Measurements from ENCODE around the gene MARS1. TPM values are rescaled to one million over a fixed set of nuclear protein-coding genes. Genes with fewer than 3 reads are reported as not detected.

Gene MARS1
- total RNA-seq, 2 experiments from 2014 or later = 389 to 583 TPM

- Mint-ChIP-seq H3K4me1 (peaks cover 58% of the 10 kb centered on the region), H3K27ac (peak overlapping the region; percentile 94), H3K27me3 (peaks cover 4% of the 10 kb centered on the region), H3K9me3 (ENCODE audit: low read depth) (no peaks in the 10 kb centered on the region), H3K4me3 (peak overlapping the region; percentile 84), H3K36me3 (ENCODE audit: low read depth) (no peaks in the 10 kb centered on the region)
- intact Hi-C loops (cut with DNase I, micrococcal nuclease) = loop anchor here (1.0 to 5.0 kb wide), 9 partner anchors 18 to 286 kb away; partner anchors contain the start of genes R3HDM2 (in 2 of the 2), DDIT3 (in 1 of the 2), MARS1 (in 1 of the 2) and TSPAN31 (in 1 of the 2)
- ChIA-PET CTCF (interaction anchor here (0.6 to 2.2 kb wide), 51 partner anchors 8 to 774 kb away, joined by 3 to 23 read pairs (median 5); partner anchors contain the start of genes ARHGAP9, DCTN2, INHBC and STAT6), POLR2A (interaction anchor here (0.6 to 1.0 kb wide), 4 partner anchors 17 to 350 kb away, joined by 3 to 4 read pairs (median 3); no protein-coding TSS in a partner anchor)
- ATAC-seq (no peak), DNase-seq (no peak)
Measured at GRCh38 chr12:57458665-57459054, 29.2 kb upstream of the MARS1 start.

GRCh38 chr12:57459055-57459749, 28.7 kb upstream of the MARS1 start:
- ChIA-PET CTCF (interaction anchor here (0.6 to 2.2 kb wide), 50 partner anchors 9 to 774 kb away, joined by 3 to 23 read pairs (median 5); partner anchors contain the start of genes ARHGAP9, DCTN2, INHBC and STAT6), POLR2A (interaction anchor here (0.6 to 1.0 kb wide), 4 partner anchors 16 to 350 kb away, joined by 3 to 4 read pairs (median 3); no protein-coding TSS in a partner anchor)
- Mint-ChIP-seq H3K4me3 (peak overlapping the region; percentile 84), H3K27me3 (peaks cover 4% of the 10 kb centered on the region), H3K4me1 (peaks cover 63% of the 10 kb centered on the region), H3K36me3 (ENCODE audit: low read depth) (no peaks in the 10 kb centered on the region), H3K9me3 (ENCODE audit: low read depth) (no peaks in the 10 kb centered on the region), H3K27ac (peak overlapping the region; percentile 94)
- DNase-seq (peak; percentile 97), ATAC-seq (peak; percentile 64)
- intact Hi-C loops (cut with DNase I, micrococcal nuclease) = loop anchor here (1.0 to 5.0 kb wide), 9 partner anchors 17 to 286 kb away; partner anchors contain the start of genes R3HDM2 (in 2 of the 2), DDIT3 (in 1 of the 2), MARS1 (in 1 of the 2) and TSPAN31 (in 1 of the 2)

GRCh38 chr12:57459750-57460467, 28.0 kb upstream of the MARS1 start, which contains the start of gene GLI1:
Gene GLI1 (plus strand): TSS chr12:57459785. CDS start chr12:57463692, 3,907 bp downstream.
- CTCF ChIA-PET = interaction anchor here (0.6 to 6.8 kb wide), 35 partner anchors 8 to 437 kb away, joined by 3 to 58 read pairs (median 4); partner anchors contain the start of genes ARHGAP9 and INHBC
- intact Hi-C loops (cut with DNase I, micrococcal nuclease) = loop anchor here (1.0 to 5.0 kb wide), 10 partner anchors 16 to 373 kb away; partner anchors contain the start of genes R3HDM2 (in 2 of the 2), DDIT3 (in 1 of the 2), MARS1 (in 1 of the 2) and NAB2 (in 1 of the 2)
- Mint-ChIP-seq H3K4me3 (peak within 1 kb of the TSS; percentile 84), H3K4me1 (peaks cover 65% of the 10 kb centered on the region), H3K27me3 (peaks cover 4% of the 10 kb centered on the region), H3K9me3 (ENCODE audit: low read depth) (no peaks in the 10 kb centered on the region), H3K36me3 (ENCODE audit: low read depth) (no peaks in the 10 kb centered on the region), H3K27ac (peak within 1 kb of the TSS; percentile 94)
- ATAC-seq = no peak
- DNase-seq = no peak
- POLR2A ChIA-PET = interaction anchor here (1.0 to 1.1 kb wide), 2 partner anchors 15 to 285 kb away, joined by 3 read pairs; partner anchors contain the start of gene TSPAN31

GRCh38 chr12:57460468-57460784, 27.4 kb upstream of the MARS1 start:
- POLR2A ChIA-PET = interaction anchor here (1.1 kb wide), 1 partner anchor 285 kb away, joined by 3 read pairs; the partner anchor contains the start of gene TSPAN31
- ATAC-seq (no peak), DNase-seq (peak; percentile 45)
- Mint-ChIP-seq H3K4me3 (peak overlapping the region; percentile 84), H3K36me3 (ENCODE audit: low read depth) (no peaks in the 10 kb centered on the region), H3K4me1 (peaks cover 64% of the 10 kb centered on the region), H3K27me3 (peaks cover 4% of the 10 kb centered on the region), H3K9me3 (ENCODE audit: low read depth) (no peaks in the 10 kb centered on the region), H3K27ac (no peak overlapping the region)
- intact Hi-C loops (cut with DNase I, micrococcal nuclease) = loop anchor here in 1 of 2 experiments (5.0 kb wide), 1 partner anchor 373 kb away; the partner anchor contains the start of gene NAB2
- CTCF ChIA-PET = interaction anchor here (0.6 to 6.8 kb wide), 14 partner anchors 9 to 436 kb away, joined by 3 to 58 read pairs (median 3); no protein-coding TSS in a partner anchor

GRCh38 chr12:57460841-57461275, 27.0 kb upstream of the MARS1 start:
- Mint-ChIP-seq H3K36me3 (ENCODE audit: low read depth) (no peaks in the 10 kb centered on the region), H3K4me1 (peaks cover 60% of the 10 kb centered on the region), H3K27ac (no peak overlapping the region), H3K4me3 (peak overlapping the region; percentile 77), H3K9me3 (ENCODE audit: low read depth) (no peaks in the 10 kb centered on the region), H3K27me3 (peaks cover 4% of the 10 kb centered on the region)
- ChIA-PET POLR2A (interaction anchor here (0.7 to 1.1 kb wide), 2 partner anchors 60 to 284 kb away, joined by 3 read pairs; partner anchors contain the start of genes DDIT3 and TSPAN31), CTCF (interaction anchor here (0.6 to 6.8 kb wide), 11 partner anchors 15 to 436 kb away, joined by 3 to 58 read pairs (median 3); no protein-coding TSS in a partner anchor)
- intact Hi-C loops (cut with DNase I, micrococcal nuclease) = loop anchor here in 1 of 2 experiments (5.0 kb wide), 1 partner anchor 374 kb away; the partner anchor contains the start of gene NAB2
- no peak for DNase-seq
- ATAC-seq = no peak

- H3K9me3 Mint-ChIP-seq (ENCODE audit: low read depth) = no peaks in the 10 kb centered on the region
- no peak for ATAC-seq
- peak overlapping the region; percentile 77 for H3K4me3 Mint-ChIP-seq
- no peaks in the 10 kb centered on the region for H3K36me3 Mint-ChIP-seq (ENCODE audit: low read depth)
- peaks cover 4% of the 10 kb centered on the region for H3K27me3 Mint-ChIP-seq
- DNase-seq = peak; percentile 56
- POLR2A ChIA-PET = interaction anchor here (0.7 to 1.1 kb wide), 2 partner anchors 59 to 284 kb away, joined by 3 read pairs; partner anchors contain the start of genes DDIT3 and TSPAN31
- intact Hi-C loops (cut with DNase I, micrococcal nuclease) = loop anchor here in 1 of 2 experiments (5.0 kb wide), 1 partner anchor 374 kb away; the partner anchor contains the start of gene NAB2
- CTCF ChIA-PET = interaction anchor here (0.9 to 6.8 kb wide), 10 partner anchors 8 to 735 kb away, joined by 3 to 58 read pairs (median 6); partner anchors contain the start of gene ARHGAP9
- H3K27ac Mint-ChIP-seq = peak overlapping the region; percentile 40
- peaks cover 56% of the 10 kb centered on the region for H3K4me1 Mint-ChIP-seq
Measured at GRCh38 chr12:57461276-57461916, 26.5 kb upstream of the MARS1 start.

GRCh38 chr12:57461917-57462250, 26.0 kb upstream of the MARS1 start:
- H3K27ac Mint-ChIP-seq = peak overlapping the region; percentile 40
- DNase-seq = peak; percentile 38
- no peak for ATAC-seq
- intact Hi-C loops (cut with DNase I, micrococcal nuclease) = loop anchor here (1.0 to 5.0 kb wide), 10 partner anchors 15 to 375 kb away; partner anchors contain the start of genes DCTN2 (in 1 of the 2), MBD6 (in 1 of the 2) and NAB2 (in 1 of the 2)
- POLR2A ChIA-PET = no interaction called here
- H3K9me3 Mint-ChIP-seq (ENCODE audit: low read depth) = no peaks in the 10 kb centered on the region
- CTCF ChIA-PET = interaction anchor here (0.7 to 6.8 kb wide), 12 partner anchors 9 to 735 kb away, joined by 3 to 58 read pairs (median 4); partner anchors contain the start of gene ARHGAP9
- H3K4me1 Mint-ChIP-seq = peaks cover 54% of the 10 kb centered on the region
- H3K27me3 Mint-ChIP-seq = peaks cover 4% of the 10 kb centered on the region
- H3K36me3 Mint-ChIP-seq (ENCODE audit: low read depth) = no peaks in the 10 kb centered on the region
- peak overlapping the region; percentile 77 for H3K4me3 Mint-ChIP-seq

- DNase-seq (peak; percentile 94), ATAC-seq (peak; percentile 82)
- H3K36me3 Mint-ChIP-seq (ENCODE audit: low read depth) = peaks cover 3% of the 10 kb centered on the region
- peak overlapping the region; percentile 77 for H3K4me3 Mint-ChIP-seq
- peaks cover 4% of the 10 kb centered on the region for H3K27me3 Mint-ChIP-seq
- H3K9me3 Mint-ChIP-seq (ENCODE audit: low read depth) = no peaks in the 10 kb centered on the region
- CTCF ChIA-PET = interaction anchor here (0.7 to 6.8 kb wide), 18 partner anchors 9 to 736 kb away, joined by 3 to 58 read pairs (median 4); partner anchors contain the start of genes ARHGAP9 and SHMT2
- peaks cover 54% of the 10 kb centered on the region for H3K4me1 Mint-ChIP-seq
- intact Hi-C loops (cut with DNase I, micrococcal nuclease) = loop anchor here (1.0 to 5.0 kb wide), 10 partner anchors 14 to 375 kb away; partner anchors contain the start of genes DCTN2 (in 1 of the 2), MBD6 (in 1 of the 2) and NAB2 (in 1 of the 2)
- POLR2A ChIA-PET = no interaction called here
- H3K27ac Mint-ChIP-seq = peak overlapping the region; percentile 80
Measured at GRCh38 chr12:57462251-57462911, 25.5 kb upstream of the MARS1 start.

GRCh38 chr12:57462912-57463253, 25.0 kb upstream of the MARS1 start:
- Mint-ChIP-seq H3K36me3 (ENCODE audit: low read depth) (peaks cover 6% of the 10 kb centered on the region), H3K4me3 (peak overlapping the region; percentile 77), H3K4me1 (peaks cover 49% of the 10 kb centered on the region), H3K27me3 (peaks cover 4% of the 10 kb centered on the region), H3K27ac (peak overlapping the region; percentile 80), H3K9me3 (ENCODE audit: low read depth) (no peaks in the 10 kb centered on the region)
- CTCF ChIA-PET = interaction anchor here (0.6 to 6.8 kb wide), 17 partner anchors 9 to 233 kb away, joined by 3 to 58 read pairs (median 5); partner anchors contain the start of genes ARHGAP9 and SHMT2
- intact Hi-C loops (cut with DNase I, micrococcal nuclease) = loop anchor here (1.0 to 5.0 kb wide), 10 partner anchors 14 to 376 kb away; partner anchors contain the start of genes DCTN2 (in 1 of the 2), MBD6 (in 1 of the 2) and NAB2 (in 1 of the 2)
- no peak for DNase-seq
- ATAC-seq = no peak
- POLR2A ChIA-PET = no interaction called here

Measured in activated CD4-positive, alpha-beta T cell treated with anti-CD3 and anti-CD28 coated beads for 36 hours (primary cell).